ENCODE measurements around the gene TM2D3. TPM values are rescaled to one million over a fixed set of nuclear protein-coding genes. Genes with fewer than 3 reads are reported as not detected.
A peak's percentile ranks its signal among the peaks of the same experiment; 100 is the strongest.

Gene TM2D3
- total and polyA plus RNA-seq, 5 donors, result 36.5 to 49.7 (median 42.7) TPM

DNA sequence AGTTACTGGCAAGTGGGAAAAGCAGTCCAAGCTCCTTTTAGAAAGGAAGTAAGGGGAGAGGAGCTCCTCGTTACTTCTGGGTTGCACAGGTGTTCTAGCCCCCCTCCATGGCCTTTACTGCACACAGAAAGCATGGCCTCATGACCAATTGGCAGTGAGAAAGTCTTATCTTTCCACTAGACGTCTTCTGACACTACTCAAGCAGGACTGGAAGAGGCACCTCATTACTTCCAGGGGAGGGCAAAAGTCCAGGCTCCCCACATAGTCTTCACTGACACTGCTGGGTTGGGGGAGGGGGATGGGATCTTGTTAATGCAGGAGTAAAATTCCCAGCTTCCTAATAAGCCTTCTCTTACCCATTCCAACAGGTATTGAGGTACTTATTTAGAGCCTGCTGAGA, 27.6 kb upstream of the TM2D3 start:
- no peaks in the 10 kb centered on the region for H3K27me3 ChIP-seq (ENCODE audit: control insufficient read depth, insufficient read depth)
- no peak overlapping the region for H3K4me3 ChIP-seq (ENCODE audit: low read length)
- intact Hi-C loops (cut with DNase I), result no loop called here
- no peak for ATAC-seq
- H3K27ac ChIP-seq (ENCODE audit: low read length), result no peak overlapping the region
- DNase-seq, result no peak
- WGBS, result 63% methylated on average over 2 of the region's 2 CpGs
- no peaks in the 10 kb centered on the region for H3K9me3 ChIP-seq (ENCODE audit: control insufficient read depth, low read length)
- no peaks in the 10 kb centered on the region for H3K4me1 ChIP-seq (ENCODE audit: control insufficient read depth, insufficient read depth, low read length)

- H3K9me3 ChIP-seq (ENCODE audit: control insufficient read depth, low read length), result no peaks in the 10 kb centered on the region
- H3K4me1 ChIP-seq (ENCODE audit: control insufficient read depth, insufficient read depth, low read length), result no peaks in the 10 kb centered on the region
- ATAC-seq (no peak), DNase-seq (no peak)
- 88% methylated on average over 4 of the region's 4 CpGs for WGBS
- no peaks in the 10 kb centered on the region for H3K27me3 ChIP-seq (ENCODE audit: control insufficient read depth, insufficient read depth)
- H3K27ac ChIP-seq (ENCODE audit: low read length), result no peak overlapping the region
- H3K4me3 ChIP-seq (ENCODE audit: low read length), result no peak overlapping the region
- intact Hi-C loops (cut with DNase I), result no loop called here
These were observed 24.7 kb upstream of the TM2D3 start for GRCh38 chr15:101676921-101677329.

DNA sequence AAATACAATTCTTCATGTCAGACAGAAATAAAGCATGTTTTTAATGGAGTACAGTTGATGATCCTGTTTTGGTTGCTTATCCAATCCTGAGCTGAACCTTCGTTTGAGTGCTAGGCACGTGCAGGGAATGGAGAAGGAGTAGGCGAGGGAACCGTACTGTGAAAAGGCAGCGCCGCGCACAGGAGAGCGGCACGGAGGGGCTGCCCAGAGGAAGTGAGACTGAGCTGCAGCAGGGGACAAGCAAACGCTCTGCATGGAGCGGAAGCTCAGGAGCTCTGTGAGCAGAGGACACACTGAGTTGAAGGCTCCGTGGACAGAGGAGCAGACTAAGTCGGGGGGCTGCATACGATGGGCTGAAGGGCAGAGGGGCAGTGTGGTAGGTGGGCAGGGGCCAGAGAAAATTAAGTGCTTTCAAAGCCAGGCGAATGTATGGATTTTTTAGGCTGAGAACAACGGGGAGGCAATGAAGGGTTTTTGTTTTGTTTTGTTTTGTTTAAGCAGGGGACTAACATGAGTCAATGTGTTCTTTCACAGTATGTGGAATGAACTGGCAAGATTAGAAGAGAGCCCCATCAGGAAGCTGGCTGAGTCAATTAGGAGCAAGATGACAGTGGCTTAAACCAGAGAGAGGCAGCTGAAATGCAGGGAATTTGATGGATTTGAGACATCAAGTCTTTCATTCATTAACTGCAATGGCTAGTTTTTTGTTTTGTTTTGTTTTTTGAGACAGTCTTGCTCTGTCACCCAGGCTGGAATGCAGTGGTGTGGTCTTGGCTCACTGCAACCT, 23.8 kb upstream of the TM2D3 start:
- H3K4me3 ChIP-seq (ENCODE audit: low read length), result no peak overlapping the region
- 81% methylated on average over 16 of the region's 16 CpGs for WGBS
- DNase-seq (no peak), ATAC-seq (no peak)
- H3K27me3 ChIP-seq (ENCODE audit: control insufficient read depth, insufficient read depth), result no peaks in the 10 kb centered on the region
- no peaks in the 10 kb centered on the region for H3K9me3 ChIP-seq (ENCODE audit: control insufficient read depth, low read length)
- H3K4me1 ChIP-seq (ENCODE audit: control insufficient read depth, insufficient read depth, low read length), result no peaks in the 10 kb centered on the region
- intact Hi-C loops (cut with DNase I), result no loop called here
- no peak overlapping the region for H3K27ac ChIP-seq (ENCODE audit: low read length)

DNA sequence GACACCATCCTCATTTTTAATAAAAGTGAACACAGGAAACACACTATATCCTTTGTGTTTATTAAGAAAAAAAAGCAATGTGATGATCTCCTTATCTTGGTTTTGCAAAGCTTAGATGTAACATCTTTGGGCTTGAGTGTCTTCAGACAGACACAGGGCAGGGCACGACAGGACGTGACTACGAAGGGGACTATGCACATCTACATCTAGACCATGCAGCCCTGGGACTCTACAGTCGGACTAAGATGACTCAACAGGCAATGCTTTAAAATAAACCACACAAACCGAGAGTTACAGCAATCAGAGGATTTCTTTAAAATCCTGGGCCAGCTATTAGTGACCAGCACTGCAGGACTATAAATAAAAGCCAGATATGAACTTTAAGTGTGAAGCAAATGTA, 22.8 kb upstream of the TM2D3 start:
- intact Hi-C loops (cut with DNase I), result no loop called here
- DNase-seq (no peak), ATAC-seq (no peak)
- Histone ChIP-seq H3K27me3 (ENCODE audit: control insufficient read depth, insufficient read depth) (no peaks in the 10 kb centered on the region), H3K27ac (ENCODE audit: low read length) (no peak overlapping the region), H3K9me3 (ENCODE audit: control insufficient read depth, low read length) (no peaks in the 10 kb centered on the region), H3K4me1 (ENCODE audit: control insufficient read depth, insufficient read depth, low read length) (no peaks in the 10 kb centered on the region), H3K4me3 (ENCODE audit: low read length) (no peak overlapping the region)
- WGBS, result 84% methylated on average over 5 of the region's 5 CpGs

- Histone ChIP-seq H3K27ac (ENCODE audit: low read length) (no peak overlapping the region), H3K27me3 (ENCODE audit: control insufficient read depth, insufficient read depth) (no peaks in the 10 kb centered on the region), H3K4me1 (ENCODE audit: control insufficient read depth, insufficient read depth, low read length) (no peaks in the 10 kb centered on the region), H3K4me3 (ENCODE audit: low read length) (no peak overlapping the region), H3K9me3 (ENCODE audit: control insufficient read depth, low read length) (no peaks in the 10 kb centered on the region)
- ATAC-seq (peak; percentile 43 to 51), DNase-seq (peak; percentile 22 to 59 (median 33))
- 57% methylated on average over 9 of the region's 9 CpGs for whole genome bisulfite sequencing
- intact Hi-C loops (cut with DNase I), result no loop called here
These were observed 20.1 kb upstream of the TM2D3 start for GRCh38 chr15:101672298-101672697.

DNA sequence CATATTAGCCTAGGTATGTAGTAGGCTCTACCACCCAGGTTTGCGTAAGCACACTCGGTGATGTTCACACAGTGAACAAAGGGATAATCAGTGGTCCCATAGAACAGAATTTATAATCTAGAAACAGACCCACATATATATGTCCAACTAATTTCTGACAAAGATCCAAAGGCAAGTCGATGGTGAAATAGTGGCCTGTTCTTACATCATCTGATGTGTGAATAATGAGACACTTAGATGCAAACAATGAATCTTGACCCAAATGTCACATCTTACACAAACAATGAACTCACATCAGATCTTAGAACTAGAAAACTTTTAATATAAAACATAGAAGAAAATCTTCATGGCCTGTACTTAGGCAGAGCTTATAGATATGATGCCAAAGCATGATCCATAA, 17.6 kb upstream of the TM2D3 start:
- intact Hi-C loops (cut with DNase I), result no loop called here
- WGBS, result 92% methylated on average over 3 of the region's 3 CpGs
- H3K27me3 ChIP-seq (ENCODE audit: control insufficient read depth, insufficient read depth), result no peaks in the 10 kb centered on the region
- no peak overlapping the region for H3K4me3 ChIP-seq (ENCODE audit: low read length)
- no peaks in the 10 kb centered on the region for H3K9me3 ChIP-seq (ENCODE audit: control insufficient read depth, low read length)
- H3K4me1 ChIP-seq (ENCODE audit: control insufficient read depth, insufficient read depth, low read length), result no peaks in the 10 kb centered on the region
- H3K27ac ChIP-seq (ENCODE audit: low read length), result no peak overlapping the region
- ATAC-seq, result no peak
- no peak for DNase-seq

GRCh38 chr15:101667881-101668280, 15.7 kb upstream of the TM2D3 start:
- H3K9me3 ChIP-seq (ENCODE audit: control insufficient read depth, low read length), result no peaks in the 10 kb centered on the region
- DNase-seq, result no peak

DNA sequence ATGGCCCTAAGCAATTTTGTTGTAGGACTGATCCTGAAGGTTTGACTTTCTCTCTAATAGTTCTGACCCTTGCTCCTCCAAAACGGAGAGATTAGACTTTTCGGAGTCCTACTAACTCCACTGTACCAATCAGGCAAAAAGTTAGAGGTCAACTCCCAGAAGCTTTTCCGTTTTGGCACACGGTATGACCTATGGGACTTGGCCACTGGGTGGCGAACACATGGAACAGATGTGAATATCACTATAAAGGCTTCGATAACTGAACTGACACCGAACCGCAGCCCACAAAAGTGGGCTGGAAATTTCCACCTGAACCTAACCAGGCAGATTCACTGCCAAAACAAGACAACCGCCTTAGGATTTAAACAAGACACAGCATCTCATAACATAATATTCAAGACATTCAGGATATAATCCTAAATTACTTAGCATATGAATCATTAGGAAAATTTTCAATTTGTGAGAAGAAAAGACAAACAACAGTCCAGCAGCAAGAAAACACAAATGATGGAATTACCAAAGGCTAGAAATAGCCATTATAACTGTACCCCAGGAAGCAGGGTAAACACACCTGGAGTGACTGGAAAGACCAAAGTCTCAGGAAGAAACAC, 12.2 kb upstream of the TM2D3 start:
- H3K4me3 ChIP-seq (ENCODE audit: low read length), result no peak overlapping the region
- no peak for DNase-seq
- no peaks in the 10 kb centered on the region for H3K9me3 ChIP-seq (ENCODE audit: control insufficient read depth, low read length)
- no peak overlapping the region for H3K27ac ChIP-seq (ENCODE audit: low read length)
- WGBS, result 71% methylated on average over 9 of the region's 9 CpGs
- no peaks in the 10 kb centered on the region for H3K27me3 ChIP-seq (ENCODE audit: control insufficient read depth, insufficient read depth)
- ATAC-seq, result peak; percentile 38 to 43
- no peaks in the 10 kb centered on the region for H3K4me1 ChIP-seq (ENCODE audit: control insufficient read depth, insufficient read depth, low read length)
- intact Hi-C loops (cut with DNase I), result no loop called here

More at GRCh38 chr15:101667881-101668280, 15.7 kb upstream of the TM2D3 start:
- 97% methylated on average over 1 of the region's 1 CpG for WGBS
- Histone ChIP-seq H3K4me3 (ENCODE audit: low read length) (no peak overlapping the region), H3K27ac (ENCODE audit: low read length) (no peak overlapping the region), H3K4me1 (ENCODE audit: control insufficient read depth, insufficient read depth, low read length) (no peaks in the 10 kb centered on the region), H3K27me3 (ENCODE audit: control insufficient read depth, insufficient read depth) (no peaks in the 10 kb centered on the region)
- intact Hi-C loops (cut with DNase I), result no loop called here
- no peak for ATAC-seq

- Histone ChIP-seq H3K9me3 (ENCODE audit: control insufficient read depth, low read length) (no peaks in the 10 kb centered on the region), H3K4me3 (ENCODE audit: low read length) (no peak overlapping the region), H3K4me1 (ENCODE audit: control insufficient read depth, insufficient read depth, low read length) (no peaks in the 10 kb centered on the region), H3K27me3 (ENCODE audit: control insufficient read depth, insufficient read depth) (no peaks in the 10 kb centered on the region), H3K27ac (ENCODE audit: low read length) (no peak overlapping the region)
- intact Hi-C loops (cut with DNase I), result no loop called here
- 97% methylated on average over 1 of the region's 1 CpG for WGBS
- no peak for ATAC-seq
- no peak for DNase-seq
These were observed 10.0 kb upstream of the TM2D3 start for GRCh38 chr15:101662203-101662602.

DNA sequence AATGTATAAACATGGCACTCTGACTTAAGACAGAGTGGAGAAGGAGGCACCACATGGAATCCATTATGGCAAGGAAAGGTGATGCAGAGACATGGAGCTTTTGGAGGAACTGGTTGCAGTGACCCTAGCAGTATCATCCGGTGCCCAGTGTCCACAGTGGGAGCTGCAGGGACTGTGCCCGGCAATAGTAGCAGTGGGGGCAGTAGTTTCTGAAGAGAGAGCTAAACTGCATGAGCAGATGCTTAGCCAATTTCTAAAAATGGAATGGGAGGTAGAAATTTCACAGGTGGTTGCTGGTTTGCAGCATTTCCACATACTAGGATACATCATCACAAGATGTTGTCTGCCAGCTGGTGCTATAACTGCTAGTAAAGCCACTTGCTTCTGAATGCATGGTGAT, 7.8 kb upstream of the TM2D3 start:
- no peak for ATAC-seq
- no peak for DNase-seq
- intact Hi-C loops (cut with DNase I), result no loop called here
- Histone ChIP-seq H3K27me3 (ENCODE audit: control insufficient read depth, insufficient read depth) (no peaks in the 10 kb centered on the region), H3K9me3 (ENCODE audit: control insufficient read depth, low read length) (no peaks in the 10 kb centered on the region), H3K27ac (ENCODE audit: low read length) (no peak overlapping the region), H3K4me1 (ENCODE audit: control insufficient read depth, insufficient read depth, low read length) (no peaks in the 10 kb centered on the region), H3K4me3 (ENCODE audit: low read length) (no peak overlapping the region)
- WGBS, result 96% methylated on average over 2 of the region's 2 CpGs

- H3K27me3 ChIP-seq (ENCODE audit: control insufficient read depth, insufficient read depth), result no peaks in the 10 kb centered on the region
- H3K4me3 ChIP-seq (ENCODE audit: low read length), result no peak overlapping the region
- 55% methylated on average over 9 of the region's 9 CpGs for WGBS
- ATAC-seq, result peak; percentile 66 to 82
- peak in 2 of 3 donors; percentile 18 to 61 for DNase-seq
- peak overlapping the region; percentile 5 for H3K27ac ChIP-seq (ENCODE audit: low read length)
- no peaks in the 10 kb centered on the region for H3K4me1 ChIP-seq (ENCODE audit: control insufficient read depth, insufficient read depth, low read length)
- no peaks in the 10 kb centered on the region for H3K9me3 ChIP-seq (ENCODE audit: control insufficient read depth, low read length)
- intact Hi-C loops (cut with DNase I), result no loop called here
These were observed 6.0 kb upstream of the TM2D3 start for GRCh38 chr15:101657968-101658784.
